ENCODE results near the gene TMUB1.

GRCh38 chr7:151129960-151130591 lies 46.8 kb upstream of the TMUB1 start:
- TF ChIP-seq, protein P1, sequence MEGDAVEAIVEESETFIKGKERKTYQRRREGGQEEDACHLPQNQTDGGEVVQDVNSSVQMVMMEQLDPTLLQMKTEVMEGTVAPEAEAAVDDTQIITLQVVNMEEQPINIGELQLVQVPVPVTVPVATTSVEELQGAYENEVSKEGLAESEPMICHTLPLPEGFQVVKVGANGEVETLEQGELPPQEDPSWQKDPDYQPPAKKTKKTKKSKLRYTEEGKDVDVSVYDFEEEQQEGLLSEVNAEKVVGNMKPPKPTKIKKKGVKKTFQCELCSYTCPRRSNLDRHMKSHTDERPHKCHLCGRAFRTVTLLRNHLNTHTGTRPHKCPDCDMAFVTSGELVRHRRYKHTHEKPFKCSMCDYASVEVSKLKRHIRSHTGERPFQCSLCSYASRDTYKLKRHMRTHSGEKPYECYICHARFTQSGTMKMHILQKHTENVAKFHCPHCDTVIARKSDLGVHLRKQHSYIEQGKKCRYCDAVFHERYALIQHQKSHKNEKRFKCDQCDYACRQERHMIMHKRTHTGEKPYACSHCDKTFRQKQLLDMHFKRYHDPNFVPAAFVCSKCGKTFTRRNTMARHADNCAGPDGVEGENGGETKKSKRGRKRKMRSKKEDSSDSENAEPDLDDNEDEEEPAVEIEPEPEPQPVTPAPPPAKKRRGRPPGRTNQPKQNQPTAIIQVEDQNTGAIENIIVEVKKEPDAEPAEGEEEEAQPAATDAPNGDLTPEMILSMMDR (IDR thresholded peaks at IDR 0.05): no peak
- no peak for TF ChIP-seq EP300 (IDR thresholded peaks at IDR 0.05)
